OCI-LY3 (cell line): ENCODE results near the gene MAP2.

Experiments used
- H2AFZ ChIP-seq: fragments of 200-600, 300-600 bp; shearing (Covaris generic); 2 replicates; pipeline ENCODE4 v1.6.0; 2014; ENCODE audit warnings: antibody characterized with exemption, low read depth, low read length
- H3K27ac ChIP-seq: fragments of 200-600, 300-600 bp; sonication (generic); 2 replicates; pipeline ENCODE4 v1.5.1; 2014; ENCODE audit warnings: mild to moderate bottlenecking, low read length, moderate library complexity, mixed read lengths
- H3K27me3 ChIP-seq: fragments of 200-600, 300-600 bp; sonication (generic); 2 replicates; pipeline ENCODE4 v1.6.1; 2014; ENCODE audit warnings: low read depth, low read length, mixed read lengths
- H3K36me3 ChIP-seq: fragments of 200-600, 300-600 bp; sonication (generic); replicated peaks from 2 replicates; pipeline ENCODE3; 2014; ENCODE audit warnings: low read depth, low read length, mixed read lengths
- H3K4me1 ChIP-seq: fragments of 300-600, 200-600 bp; sonication (generic); 2 replicates; pipeline ENCODE4 v1.6.1; 2014; ENCODE audit warnings: low read length, mixed read lengths
- H3K4me2 ChIP-seq: fragments of 200-600, 300-600 bp; sonication (generic); 2 replicates; pipeline ENCODE4 v1.6.1; 2014; ENCODE audit warnings: low read length, mixed read lengths
- H3K4me3 ChIP-seq: fragments of 300-600, 200-600 bp; sonication (generic); 2 replicates; pipeline ENCODE4 v1.5.1; 2014; ENCODE audit warnings: antibody characterized with exemption, mild to moderate bottlenecking, low read length, moderate library complexity
- H3K79me2 ChIP-seq: fragments of 300-600, 200-600 bp; shearing (Covaris generic); 2 replicates; pipeline ENCODE4 v1.6.1; 2014; ENCODE audit warnings: mild to moderate bottlenecking, low read length, mixed read lengths
- H3K9ac ChIP-seq: fragments of 300-600, 200-600 bp; shearing (Covaris generic); 2 replicates; pipeline ENCODE4 v1.6.0; 2014; ENCODE audit warnings: mild to moderate bottlenecking, low read length, moderate library complexity
- H3K9me3 ChIP-seq: fragments of 200-600, 300-600 bp; shearing (Covaris generic); 2 replicates; pipeline ENCODE4 v1.6.1; 2014; ENCODE audit warnings: low read length, mixed read lengths; ENCODE audit not compliant: insufficient read depth
- H4K20me1 ChIP-seq: fragments of 200-600, 300-600 bp; sonication (generic); 2 replicates; pipeline ENCODE4 v1.6.1; 2016; ENCODE audit warnings: low read length, mixed read lengths; ENCODE audit not compliant: insufficient read depth
- EZH2phosphoT487 ChIP-seq: fragments of 200-600 bp; shearing (Covaris generic); IDR thresholded peaks from 2 replicates; pipeline ENCODE4 v1.6.1; 2018; ENCODE audit warnings: antibody characterized with exemption, mixed run types, low read depth
- TF ChIP-seq, protein P1 (sequence below): fragments of 200-600, 300-600 bp; sonication (generic); IDR thresholded peaks from 2 replicates; pipeline ENCODE4 v1.5.1; 2014; ENCODE audit warnings: antibody characterized with exemption, low read length, low read depth

MAP2 gene

GRCh38 chr2:209395652-209396051 is 28.2 kb upstream of the MAP2 start:
- H3K36me3 ChIP-seq, result no peaks in the 10 kb centered on the region
- H3K4me1 ChIP-seq, result no peaks in the 10 kb centered on the region
- H3K9ac ChIP-seq, result no peak overlapping the region
- H3K27me3 ChIP-seq, result peaks cover 23% of the 10 kb centered on the region
- TF ChIP-seq, protein P1, sequence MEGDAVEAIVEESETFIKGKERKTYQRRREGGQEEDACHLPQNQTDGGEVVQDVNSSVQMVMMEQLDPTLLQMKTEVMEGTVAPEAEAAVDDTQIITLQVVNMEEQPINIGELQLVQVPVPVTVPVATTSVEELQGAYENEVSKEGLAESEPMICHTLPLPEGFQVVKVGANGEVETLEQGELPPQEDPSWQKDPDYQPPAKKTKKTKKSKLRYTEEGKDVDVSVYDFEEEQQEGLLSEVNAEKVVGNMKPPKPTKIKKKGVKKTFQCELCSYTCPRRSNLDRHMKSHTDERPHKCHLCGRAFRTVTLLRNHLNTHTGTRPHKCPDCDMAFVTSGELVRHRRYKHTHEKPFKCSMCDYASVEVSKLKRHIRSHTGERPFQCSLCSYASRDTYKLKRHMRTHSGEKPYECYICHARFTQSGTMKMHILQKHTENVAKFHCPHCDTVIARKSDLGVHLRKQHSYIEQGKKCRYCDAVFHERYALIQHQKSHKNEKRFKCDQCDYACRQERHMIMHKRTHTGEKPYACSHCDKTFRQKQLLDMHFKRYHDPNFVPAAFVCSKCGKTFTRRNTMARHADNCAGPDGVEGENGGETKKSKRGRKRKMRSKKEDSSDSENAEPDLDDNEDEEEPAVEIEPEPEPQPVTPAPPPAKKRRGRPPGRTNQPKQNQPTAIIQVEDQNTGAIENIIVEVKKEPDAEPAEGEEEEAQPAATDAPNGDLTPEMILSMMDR, result no peak
- TF ChIP-seq EZH2phosphoT487, result no peak
- no peaks in the 10 kb centered on the region for H4K20me1 ChIP-seq
- no peak overlapping the region for H3K27ac ChIP-seq
- H2AFZ ChIP-seq, result no peak overlapping the region
- H3K9me3 ChIP-seq, result no peaks in the 10 kb centered on the region
- no peak overlapping the region for H3K4me3 ChIP-seq
- no peak overlapping the region for H3K4me2 ChIP-seq
- H3K79me2 ChIP-seq, result no peaks in the 10 kb centered on the region

- peaks cover 9% of the 10 kb centered on the region for H3K27me3 ChIP-seq
Observed at GRCh38 chr2:209398463-209398862, 25.4 kb upstream of the MAP2 start.

DNA sequence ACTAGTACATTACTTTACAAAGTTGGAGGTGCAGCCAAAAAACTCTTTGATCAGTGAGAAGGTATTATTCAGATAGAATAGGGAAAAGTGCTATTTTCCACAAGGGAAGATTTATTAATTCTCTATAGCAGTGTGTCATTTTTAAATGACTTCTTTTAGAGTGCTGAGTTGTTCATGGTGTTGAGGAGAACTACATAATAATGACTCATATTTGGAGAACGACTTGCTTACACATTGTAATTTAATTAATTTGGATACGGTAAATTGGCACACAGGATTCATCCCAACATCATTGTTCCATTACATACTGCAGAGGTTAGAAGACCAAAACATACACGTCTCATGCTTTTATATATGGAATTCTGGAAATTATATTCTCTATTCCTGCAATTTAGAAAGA is 22.1 kb upstream of the MAP2 start:
- no peak for TF ChIP-seq EZH2phosphoT487
- H2AFZ ChIP-seq, result no peak overlapping the region
- H3K4me3 ChIP-seq, result no peak overlapping the region
- H3K27me3 ChIP-seq, result no peaks in the 10 kb centered on the region; the same call in 1 of the 2 replicates
- H3K79me2 ChIP-seq, result no peaks in the 10 kb centered on the region
- no peak overlapping the region for H3K9ac ChIP-seq
- no peaks in the 10 kb centered on the region for H3K9me3 ChIP-seq
- no peaks in the 10 kb centered on the region for H3K4me1 ChIP-seq
- H3K4me2 ChIP-seq, result no peak overlapping the region
- no peaks in the 10 kb centered on the region for H4K20me1 ChIP-seq
- no peak overlapping the region for H3K27ac ChIP-seq
- H3K36me3 ChIP-seq, result no peaks in the 10 kb centered on the region

More at GRCh38 chr2:209398463-209398862, 25.4 kb upstream of the MAP2 start:
- Histone ChIP-seq H3K79me2 (no peaks in the 10 kb centered on the region), H3K4me1 (no peaks in the 10 kb centered on the region), H3K9me3 (no peaks in the 10 kb centered on the region), H4K20me1 (no peaks in the 10 kb centered on the region), H3K4me3 (no peak overlapping the region), H3K36me3 (no peaks in the 10 kb centered on the region), H3K27ac (no peak overlapping the region), H3K9ac (no peak overlapping the region), H2AFZ (no peak overlapping the region), H3K4me2 (no peak overlapping the region)
- TF ChIP-seq EZH2phosphoT487, result no peak
- TF ChIP-seq, protein P1, result no peak

DNA sequence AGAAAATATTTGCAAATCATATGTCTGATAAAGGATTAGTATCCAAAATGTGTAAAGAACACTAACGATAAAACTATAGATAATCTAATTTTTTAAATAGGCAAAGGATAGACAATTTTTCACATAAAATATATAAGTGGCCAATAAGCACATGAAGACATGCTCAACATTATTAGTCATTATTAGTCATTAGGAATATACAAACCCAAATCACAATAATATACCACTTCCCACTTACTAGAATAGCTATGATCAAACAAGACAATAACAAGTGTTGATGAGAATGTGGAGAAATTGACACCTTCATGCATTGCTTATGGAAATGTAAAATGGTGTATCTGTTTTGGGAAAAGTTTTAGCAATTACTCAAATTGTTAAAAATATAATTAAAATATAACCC is 12.6 kb upstream of the MAP2 start:
- peaks cover 3% of the 10 kb centered on the region; the same call in 1 of the 2 replicates for H3K9me3 ChIP-seq
- TF ChIP-seq, protein P1, result no peak
- TF ChIP-seq EZH2phosphoT487, result no peak

More for the DNA sequence above, 12.6 kb upstream of the MAP2 start:
- H3K27ac ChIP-seq, result no peak overlapping the region
- H3K4me3 ChIP-seq, result no peak overlapping the region
- H4K20me1 ChIP-seq, result no peaks in the 10 kb centered on the region
- H3K4me2 ChIP-seq, result no peak overlapping the region
- no peaks in the 10 kb centered on the region for H3K36me3 ChIP-seq
- no peaks in the 10 kb centered on the region for H3K27me3 ChIP-seq
- no peak overlapping the region for H3K9ac ChIP-seq
- no peaks in the 10 kb centered on the region for H3K4me1 ChIP-seq
- H2AFZ ChIP-seq, result no peak overlapping the region
- no peaks in the 10 kb centered on the region for H3K79me2 ChIP-seq
